Kidney capillary endothelial cell (primary cell): Measurements from ENCODE around the gene XRCC2.

Experiments used
- DNase-seq: peaks from one replicate; pipeline ENCODE4 v3.0.0-alpha.2; 2018; ENCODE audit warnings: low spot score

Gene XRCC2

GRCh38 chr7:152615031-152615741 is 60.8 kb downstream of the XRCC2 start:
- DNase-seq: no peak

GRCh38 chr7:152608656-152609055 is 67.3 kb downstream of the XRCC2 start:
- no peak for DNase-seq

GRCh38 chr7:152608208-152608607 is 67.7 kb downstream of the XRCC2 start:
- DNase-seq: no peak

GRCh38 chr7:152607007-152607406 is 68.9 kb downstream of the XRCC2 start:
- DNase-seq: no peak

GRCh38 chr7:152602962-152603361 is 73.0 kb downstream of the XRCC2 start:
- DNase-seq: no peak

GRCh38 chr7:152601305-152601798 is 74.6 kb downstream of the XRCC2 start:
- no peak for DNase-seq

GRCh38 chr7:152600266-152600665 is 75.7 kb downstream of the XRCC2 start:
- DNase-seq: no peak

- DNase-seq: no peak
Measured at GRCh38 chr7:152597507-152597906, 78.4 kb downstream of the XRCC2 start.

- no peak for DNase-seq
Measured at GRCh38 chr7:152596824-152597223, 79.1 kb downstream of the XRCC2 start.
